D721Med (cell line): ENCODE data around the gene MYZAP.

Experiments used
- DNase-seq: peaks from one replicate; pipeline ENCODE4 v3.0.0; 2011; ENCODE audit warnings: low spot score; ENCODE audit not compliant: insufficient read length
- FAIRE-seq: peaks from 2 replicates; lab custom pipeline; 2011; peaks lifted over from hg19 to GRCh38; lab: Jason Lieb, UNC
- TF ChIP-seq, protein P1 (sequence below): IDR thresholded peaks from 2 replicates; pipeline ENCODE4 v1.5.1; 2012; ENCODE audit warnings: mild to moderate bottlenecking, control low read depth; ENCODE audit not compliant: insufficient read depth; ENCODE audit errors: missing control alignments

MYZAP gene

GRCh38 chr15:57562196-57562769 is 29.4 kb upstream of the MYZAP start:
- no peak for FAIRE-seq
- no peak for DNase-seq
- TF ChIP-seq, protein P1, sequence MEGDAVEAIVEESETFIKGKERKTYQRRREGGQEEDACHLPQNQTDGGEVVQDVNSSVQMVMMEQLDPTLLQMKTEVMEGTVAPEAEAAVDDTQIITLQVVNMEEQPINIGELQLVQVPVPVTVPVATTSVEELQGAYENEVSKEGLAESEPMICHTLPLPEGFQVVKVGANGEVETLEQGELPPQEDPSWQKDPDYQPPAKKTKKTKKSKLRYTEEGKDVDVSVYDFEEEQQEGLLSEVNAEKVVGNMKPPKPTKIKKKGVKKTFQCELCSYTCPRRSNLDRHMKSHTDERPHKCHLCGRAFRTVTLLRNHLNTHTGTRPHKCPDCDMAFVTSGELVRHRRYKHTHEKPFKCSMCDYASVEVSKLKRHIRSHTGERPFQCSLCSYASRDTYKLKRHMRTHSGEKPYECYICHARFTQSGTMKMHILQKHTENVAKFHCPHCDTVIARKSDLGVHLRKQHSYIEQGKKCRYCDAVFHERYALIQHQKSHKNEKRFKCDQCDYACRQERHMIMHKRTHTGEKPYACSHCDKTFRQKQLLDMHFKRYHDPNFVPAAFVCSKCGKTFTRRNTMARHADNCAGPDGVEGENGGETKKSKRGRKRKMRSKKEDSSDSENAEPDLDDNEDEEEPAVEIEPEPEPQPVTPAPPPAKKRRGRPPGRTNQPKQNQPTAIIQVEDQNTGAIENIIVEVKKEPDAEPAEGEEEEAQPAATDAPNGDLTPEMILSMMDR: no peak

- TF ChIP-seq, protein P1: no peak
- FAIRE-seq (no peak), DNase-seq (no peak)
These were observed 28.3 kb upstream of the MYZAP start for GRCh38 chr15:57563416-57563815.

DNA sequence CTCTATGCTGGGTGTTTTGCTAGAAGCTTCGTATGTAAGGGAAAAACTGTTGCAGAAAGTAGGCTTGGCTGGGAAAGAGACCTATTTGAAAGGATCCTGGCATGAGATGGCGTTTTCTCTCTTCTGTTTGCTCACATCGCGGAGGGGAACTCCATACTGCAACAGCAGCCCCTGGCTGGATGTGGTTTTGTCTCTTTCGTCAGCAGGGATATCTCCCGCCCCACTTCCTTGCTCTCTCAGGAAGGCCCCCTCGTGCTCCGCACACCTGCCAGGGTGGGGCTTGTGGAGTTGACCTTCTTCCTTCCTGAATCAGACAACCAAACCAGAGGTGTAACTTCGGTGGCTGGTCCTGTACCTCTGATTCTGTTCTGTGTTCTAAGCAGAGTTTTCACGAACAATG is 26.4 kb upstream of the MYZAP start:
- DNase-seq: no peak

GRCh38 chr15:57566834-57567233 is 24.9 kb upstream of the MYZAP start:
- no peak for FAIRE-seq
- no peak for DNase-seq
- TF ChIP-seq, protein P1: no peak

More for the DNA sequence above, 26.4 kb upstream of the MYZAP start:
- TF ChIP-seq, protein P1: no peak
- FAIRE-seq: no peak

DNA sequence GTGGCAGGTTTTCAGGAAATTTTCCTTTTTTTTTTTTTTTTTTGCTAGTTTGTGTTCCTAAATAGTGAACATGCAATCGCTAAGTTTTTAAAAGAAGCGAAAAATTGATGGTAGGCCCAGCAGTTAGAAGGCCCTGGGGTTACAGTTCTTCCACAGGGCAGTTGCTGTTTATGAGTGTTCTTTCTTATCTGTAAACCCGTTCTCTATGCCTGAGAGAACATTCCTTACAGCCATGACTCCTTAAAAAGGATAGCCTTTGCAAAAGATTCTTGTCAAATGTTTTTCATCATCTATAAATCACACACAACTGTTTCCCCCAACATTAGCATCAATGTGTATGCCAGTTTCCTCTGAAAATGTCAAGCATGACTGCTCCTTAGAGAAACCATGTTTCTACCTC is 23.8 kb upstream of the MYZAP start:
- no peak for DNase-seq
- TF ChIP-seq, protein P1: no peak
- FAIRE-seq: no peak

DNA sequence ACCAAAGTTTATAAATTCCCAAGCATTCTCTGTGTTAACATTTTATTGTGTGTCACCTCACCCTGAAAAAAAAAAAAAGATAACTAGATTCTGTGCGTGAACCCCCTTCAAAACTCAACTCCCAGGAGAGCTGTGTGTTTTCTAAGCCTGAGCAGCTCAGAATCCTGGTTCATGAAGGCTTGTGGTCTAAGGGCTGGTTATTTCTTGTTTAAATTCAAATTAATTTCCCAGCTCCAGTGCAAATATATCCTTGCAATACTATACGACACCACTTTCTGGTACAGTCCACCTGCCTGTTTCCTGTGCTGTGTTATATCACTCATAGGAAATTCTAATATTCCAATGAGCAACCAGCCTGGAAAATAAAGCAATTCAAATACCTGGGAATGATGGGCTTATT is 23.4 kb upstream of the MYZAP start:
- TF ChIP-seq, protein P1: no peak
- DNase-seq (no peak), FAIRE-seq (no peak)

- no peak for FAIRE-seq
- no peak for DNase-seq
- TF ChIP-seq, protein P1: no peak
These were observed 21.4 kb upstream of the MYZAP start for GRCh38 chr15:57570340-57570739.
